ENCODE data around the gene HAPSTR1. TPM values are rescaled to one million over a fixed set of nuclear protein-coding genes. Genes with fewer than 3 reads are reported as not detected.

The HAPSTR1 gene
- total and polyA plus RNA-seq, 2 experiments from 2014 or later: 9.5 to 66.0 TPM

DNA sequence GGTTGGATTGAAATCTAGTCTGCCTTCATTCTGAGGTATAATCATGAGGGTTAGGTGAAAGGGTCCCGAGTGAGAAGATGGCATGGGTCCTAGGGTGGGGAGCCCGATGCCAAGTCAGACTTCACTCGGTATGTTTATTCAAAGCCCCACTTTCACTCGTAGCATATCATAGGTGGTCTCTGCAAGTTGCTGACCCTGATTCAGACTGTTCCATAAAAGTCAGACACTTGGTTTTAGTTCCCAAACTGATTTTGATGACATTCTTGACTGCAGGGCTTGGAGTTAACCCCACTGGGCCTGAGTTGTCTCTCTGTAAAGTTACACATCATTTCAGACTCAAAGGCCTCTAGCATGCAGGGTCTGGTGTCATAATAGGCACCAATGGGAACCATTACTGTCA is 17.8 kb downstream of the HAPSTR1 start:
- Mint-ChIP-seq H3K4me3 (peak overlapping the region; percentile 2; the same call in 1 of the 3 replicates), H3K4me1 (peaks cover 70% of the 10 kb centered on the region), H3K9me3 (no peaks in the 10 kb centered on the region), H3K27me3 (ENCODE audit: insufficient read depth, low read depth, poor library complexity) (peaks cover 8% of the 10 kb centered on the region), H3K36me3 (ENCODE audit: low read depth) (peaks cover 45% of the 10 kb centered on the region), H3K27ac (no peak overlapping the region)
- H3K4me3 ChIP-seq: peak overlapping the region; percentile 1; the same call in 1 of the 2 replicates
- no peaks in the 10 kb centered on the region for H3F3A ChIP-seq (replicated peaks; ENCODE audit: low read depth)
- H3K4me1 ChIP-seq (ENCODE audit: insufficient read depth): peaks cover 79% of the 10 kb centered on the region
- ATAC-seq (peak; percentile 24), DNase-seq (ENCODE audit: low spot score) (no peak)
- no peaks in the 10 kb centered on the region for H3K9me2 ChIP-seq (ENCODE audit: insufficient read depth)
- no peak overlapping the region for H2AFZ ChIP-seq
- peak overlapping the region; percentile 37; the same call in 1 of the 2 replicates for H3K27ac ChIP-seq (ENCODE audit: low read depth)
- peaks cover 76% of the 10 kb centered on the region for H4K20me1 ChIP-seq (replicated peaks; ENCODE audit: insufficient read depth)
- no peak for TF ChIP-seq ZNF114 (CRISPR knock-in tag; IDR thresholded peaks at IDR 0.05)
- no peak for TF ChIP-seq EZH2phosphoT487 (IDR thresholded peaks at IDR 0.05; ENCODE audit: unreplicated experiment)
- TF ChIP-seq JUNB (IDR thresholded peaks at IDR 0.05; ENCODE audit: unreplicated experiment): no peak
- TF ChIP-seq, protein P1, sequence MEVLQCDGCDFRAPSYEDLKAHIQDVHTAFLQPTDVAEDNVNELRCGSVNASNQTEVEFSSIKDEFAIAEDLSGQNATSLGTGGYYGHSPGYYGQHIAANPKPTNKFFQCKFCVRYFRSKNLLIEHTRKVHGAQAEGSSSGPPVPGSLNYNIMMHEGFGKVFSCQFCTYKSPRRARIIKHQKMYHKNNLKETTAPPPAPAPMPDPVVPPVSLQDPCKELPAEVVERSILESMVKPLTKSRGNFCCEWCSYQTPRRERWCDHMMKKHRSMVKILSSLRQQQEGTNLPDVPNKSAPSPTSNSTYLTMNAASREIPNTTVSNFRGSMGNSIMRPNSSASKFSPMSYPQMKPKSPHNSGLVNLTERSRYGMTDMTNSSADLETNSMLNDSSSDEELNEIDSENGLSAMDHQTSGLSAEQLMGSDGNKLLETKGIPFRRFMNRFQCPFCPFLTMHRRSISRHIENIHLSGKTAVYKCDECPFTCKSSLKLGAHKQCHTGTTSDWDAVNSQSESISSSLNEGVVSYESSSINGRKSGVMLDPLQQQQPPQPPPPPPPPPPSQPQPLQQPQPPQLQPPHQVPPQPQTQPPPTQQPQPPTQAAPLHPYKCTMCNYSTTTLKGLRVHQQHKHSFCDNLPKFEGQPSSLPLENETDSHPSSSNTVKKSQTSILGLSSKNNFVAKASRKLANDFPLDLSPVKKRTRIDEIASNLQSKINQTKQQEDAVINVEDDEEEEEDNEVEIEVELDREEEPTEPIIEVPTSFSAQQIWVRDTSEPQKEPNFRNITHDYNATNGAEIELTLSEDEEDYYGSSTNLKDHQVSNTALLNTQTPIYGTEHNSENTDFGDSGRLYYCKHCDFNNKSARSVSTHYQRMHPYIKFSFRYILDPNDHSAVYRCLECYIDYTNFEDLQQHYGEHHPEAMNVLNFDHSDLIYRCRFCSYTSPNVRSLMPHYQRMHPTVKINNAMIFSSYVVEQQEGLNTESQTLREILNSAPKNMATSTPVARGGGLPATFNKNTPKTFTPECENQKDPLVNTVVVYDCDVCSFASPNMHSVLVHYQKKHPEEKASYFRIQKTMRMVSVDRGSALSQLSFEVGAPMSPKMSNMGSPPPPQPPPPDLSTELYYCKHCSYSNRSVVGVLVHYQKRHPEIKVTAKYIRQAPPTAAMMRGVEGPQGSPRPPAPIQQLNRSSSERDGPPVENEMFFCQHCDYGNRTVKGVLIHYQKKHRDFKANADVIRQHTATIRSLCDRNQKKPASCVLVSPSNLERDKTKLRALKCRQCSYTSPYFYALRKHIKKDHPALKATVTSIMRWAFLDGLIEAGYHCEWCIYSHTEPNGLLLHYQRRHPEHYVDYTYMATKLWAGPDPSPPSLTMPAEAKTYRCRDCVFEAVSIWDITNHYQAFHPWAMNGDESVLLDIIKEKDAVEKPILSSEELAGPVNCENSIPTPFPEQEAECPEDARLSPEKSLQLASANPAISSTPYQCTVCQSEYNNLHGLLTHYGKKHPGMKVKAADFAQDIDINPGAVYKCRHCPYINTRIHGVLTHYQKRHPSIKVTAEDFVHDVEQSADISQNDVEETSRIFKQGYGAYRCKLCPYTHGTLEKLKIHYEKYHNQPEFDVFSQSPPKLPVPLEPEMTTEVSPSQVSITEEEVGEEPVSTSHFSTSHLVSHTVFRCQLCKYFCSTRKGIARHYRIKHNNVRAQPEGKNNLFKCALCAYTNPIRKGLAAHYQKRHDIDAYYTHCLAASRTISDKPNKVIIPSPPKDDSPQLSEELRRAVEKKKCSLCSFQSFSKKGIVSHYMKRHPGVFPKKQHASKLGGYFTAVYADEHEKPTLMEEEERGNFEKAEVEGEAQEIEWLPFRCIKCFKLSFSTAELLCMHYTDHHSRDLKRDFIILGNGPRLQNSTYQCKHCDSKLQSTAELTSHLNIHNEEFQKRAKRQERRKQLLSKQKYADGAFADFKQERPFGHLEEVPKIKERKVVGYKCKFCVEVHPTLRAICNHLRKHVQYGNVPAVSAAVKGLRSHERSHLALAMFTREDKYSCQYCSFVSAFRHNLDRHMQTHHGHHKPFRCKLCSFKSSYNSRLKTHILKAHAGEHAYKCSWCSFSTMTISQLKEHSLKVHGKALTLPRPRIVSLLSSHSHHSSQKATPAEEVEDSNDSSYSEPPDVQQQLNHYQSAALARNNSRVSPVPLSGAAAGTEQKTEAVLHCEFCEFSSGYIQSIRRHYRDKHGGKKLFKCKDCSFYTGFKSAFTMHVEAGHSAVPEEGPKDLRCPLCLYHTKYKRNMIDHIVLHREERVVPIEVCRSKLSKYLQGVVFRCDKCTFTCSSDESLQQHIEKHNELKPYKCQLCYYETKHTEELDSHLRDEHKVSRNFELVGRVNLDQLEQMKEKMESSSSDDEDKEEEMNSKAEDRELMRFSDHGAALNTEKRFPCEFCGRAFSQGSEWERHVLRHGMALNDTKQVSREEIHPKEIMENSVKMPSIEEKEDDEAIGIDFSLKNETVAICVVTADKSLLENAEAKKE (CRISPR knock-in tag; IDR thresholded peaks at IDR 0.05): no peak
- no peak for TF ChIP-seq CREB1 (CRISPR knock-in tag; IDR thresholded peaks at IDR 0.05; ENCODE audit: low read depth)
- TF ChIP-seq, protein P2, sequence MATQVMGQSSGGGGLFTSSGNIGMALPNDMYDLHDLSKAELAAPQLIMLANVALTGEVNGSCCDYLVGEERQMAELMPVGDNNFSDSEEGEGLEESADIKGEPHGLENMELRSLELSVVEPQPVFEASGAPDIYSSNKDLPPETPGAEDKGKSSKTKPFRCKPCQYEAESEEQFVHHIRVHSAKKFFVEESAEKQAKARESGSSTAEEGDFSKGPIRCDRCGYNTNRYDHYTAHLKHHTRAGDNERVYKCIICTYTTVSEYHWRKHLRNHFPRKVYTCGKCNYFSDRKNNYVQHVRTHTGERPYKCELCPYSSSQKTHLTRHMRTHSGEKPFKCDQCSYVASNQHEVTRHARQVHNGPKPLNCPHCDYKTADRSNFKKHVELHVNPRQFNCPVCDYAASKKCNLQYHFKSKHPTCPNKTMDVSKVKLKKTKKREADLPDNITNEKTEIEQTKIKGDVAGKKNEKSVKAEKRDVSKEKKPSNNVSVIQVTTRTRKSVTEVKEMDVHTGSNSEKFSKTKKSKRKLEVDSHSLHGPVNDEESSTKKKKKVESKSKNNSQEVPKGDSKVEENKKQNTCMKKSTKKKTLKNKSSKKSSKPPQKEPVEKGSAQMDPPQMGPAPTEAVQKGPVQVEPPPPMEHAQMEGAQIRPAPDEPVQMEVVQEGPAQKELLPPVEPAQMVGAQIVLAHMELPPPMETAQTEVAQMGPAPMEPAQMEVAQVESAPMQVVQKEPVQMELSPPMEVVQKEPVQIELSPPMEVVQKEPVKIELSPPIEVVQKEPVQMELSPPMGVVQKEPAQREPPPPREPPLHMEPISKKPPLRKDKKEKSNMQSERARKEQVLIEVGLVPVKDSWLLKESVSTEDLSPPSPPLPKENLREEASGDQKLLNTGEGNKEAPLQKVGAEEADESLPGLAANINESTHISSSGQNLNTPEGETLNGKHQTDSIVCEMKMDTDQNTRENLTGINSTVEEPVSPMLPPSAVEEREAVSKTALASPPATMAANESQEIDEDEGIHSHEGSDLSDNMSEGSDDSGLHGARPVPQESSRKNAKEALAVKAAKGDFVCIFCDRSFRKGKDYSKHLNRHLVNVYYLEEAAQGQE (IDR thresholded peaks at IDR 0.05; ENCODE audit: unreplicated experiment): no peak
- TF ChIP-seq POLR2AphosphoS5 (IDR thresholded peaks at IDR 0.05; ENCODE audit: low read depth): no peak
- TF ChIP-seq ZNF331 (CRISPR knock-in tag; IDR thresholded peaks at IDR 0.05; ENCODE audit: low read depth): no peak
- no peak for TF ChIP-seq NANOG (IDR thresholded peaks at IDR 0.05; ENCODE audit: borderline replicate concordance)
- TF ChIP-seq, protein P3, sequence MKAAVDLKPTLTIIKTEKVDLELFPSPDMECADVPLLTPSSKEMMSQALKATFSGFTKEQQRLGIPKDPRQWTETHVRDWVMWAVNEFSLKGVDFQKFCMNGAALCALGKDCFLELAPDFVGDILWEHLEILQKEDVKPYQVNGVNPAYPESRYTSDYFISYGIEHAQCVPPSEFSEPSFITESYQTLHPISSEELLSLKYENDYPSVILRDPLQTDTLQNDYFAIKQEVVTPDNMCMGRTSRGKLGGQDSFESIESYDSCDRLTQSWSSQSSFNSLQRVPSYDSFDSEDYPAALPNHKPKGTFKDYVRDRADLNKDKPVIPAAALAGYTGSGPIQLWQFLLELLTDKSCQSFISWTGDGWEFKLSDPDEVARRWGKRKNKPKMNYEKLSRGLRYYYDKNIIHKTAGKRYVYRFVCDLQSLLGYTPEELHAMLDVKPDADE (IDR thresholded peaks at IDR 0.05): no peak
- no peak for TF ChIP-seq EZH2 (IDR thresholded peaks at IDR 0.05; ENCODE audit: low read depth, unreplicated experiment)
- TF ChIP-seq, protein P4, sequence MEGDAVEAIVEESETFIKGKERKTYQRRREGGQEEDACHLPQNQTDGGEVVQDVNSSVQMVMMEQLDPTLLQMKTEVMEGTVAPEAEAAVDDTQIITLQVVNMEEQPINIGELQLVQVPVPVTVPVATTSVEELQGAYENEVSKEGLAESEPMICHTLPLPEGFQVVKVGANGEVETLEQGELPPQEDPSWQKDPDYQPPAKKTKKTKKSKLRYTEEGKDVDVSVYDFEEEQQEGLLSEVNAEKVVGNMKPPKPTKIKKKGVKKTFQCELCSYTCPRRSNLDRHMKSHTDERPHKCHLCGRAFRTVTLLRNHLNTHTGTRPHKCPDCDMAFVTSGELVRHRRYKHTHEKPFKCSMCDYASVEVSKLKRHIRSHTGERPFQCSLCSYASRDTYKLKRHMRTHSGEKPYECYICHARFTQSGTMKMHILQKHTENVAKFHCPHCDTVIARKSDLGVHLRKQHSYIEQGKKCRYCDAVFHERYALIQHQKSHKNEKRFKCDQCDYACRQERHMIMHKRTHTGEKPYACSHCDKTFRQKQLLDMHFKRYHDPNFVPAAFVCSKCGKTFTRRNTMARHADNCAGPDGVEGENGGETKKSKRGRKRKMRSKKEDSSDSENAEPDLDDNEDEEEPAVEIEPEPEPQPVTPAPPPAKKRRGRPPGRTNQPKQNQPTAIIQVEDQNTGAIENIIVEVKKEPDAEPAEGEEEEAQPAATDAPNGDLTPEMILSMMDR (conservative IDR thresholded peaks at IDR 0.05; ENCODE audit: low read depth in 2 of 2): no peak
- no peak for TF ChIP-seq STAT1 (IDR thresholded peaks at IDR 0.05; ENCODE audit: unreplicated experiment)
- peak overlapping the region; percentile 53 for H3K4me2 ChIP-seq
- peaks cover 100% of the 10 kb centered on the region for H3K79me2 ChIP-seq (replicated peaks; ENCODE audit: insufficient read depth)
- peaks cover 23% of the 10 kb centered on the region for H3K36me3 ChIP-seq (ENCODE audit: insufficient read depth)
- H3K27me3 ChIP-seq (ENCODE audit: insufficient read depth): no peaks in the 10 kb centered on the region
